OCI-LY1 (cell line): Measurements from ENCODE around the gene PDGFD.

Experiments used
- H2AFZ ChIP-seq: fragments of 200-600 bp; sonication (generic), shearing (Covaris generic); 2 replicates; pipeline ENCODE4 v1.6.0; 2014; ENCODE audit warnings: antibody characterized with exemption, mild to moderate bottlenecking, low read length
- H3F3A ChIP-seq: fragments of 200-600 bp; sonication (generic), shearing (Covaris generic); 2 replicates; pipeline ENCODE4 v1.6.0; 2014; ENCODE audit warnings: mild to moderate bottlenecking, antibody characterized with exemption, low read length, moderate library complexity; ENCODE audit not compliant: insufficient read depth
- H3K27ac ChIP-seq: fragments of 200-600 bp; sonication (generic); 2 replicates; pipeline ENCODE4 v1.5.1; 2014; ENCODE audit warnings: low read length, mixed run types, mild to moderate bottlenecking, low read depth; ENCODE audit not compliant: poor library complexity, severe bottlenecking
- H3K27me3 ChIP-seq: fragments of 200-600 bp; sonication (generic); 2 replicates; pipeline ENCODE4 v1.6.0; 2014; ENCODE audit warnings: antibody characterized with exemption, mild to moderate bottlenecking, low read length, moderate library complexity; ENCODE audit not compliant: insufficient read depth
- H3K36me3 ChIP-seq: fragments of 200-600 bp; sonication (generic); 2 replicates; pipeline ENCODE4 v1.6.1; 2014; ENCODE audit warnings: mild to moderate bottlenecking, antibody characterized with exemption, low read length, moderate library complexity, mixed read lengths; ENCODE audit not compliant: insufficient read depth
- H3K4me1 ChIP-seq: fragments of 200-600 bp; sonication (generic); 2 replicates; pipeline ENCODE4 v1.5.1; 2014; ENCODE audit warnings: mild to moderate bottlenecking, low read length, moderate library complexity; ENCODE audit not compliant: insufficient read depth, severe bottlenecking
- H3K4me2 ChIP-seq: fragments of 200-600 bp; sonication (generic), shearing (Covaris generic); 2 replicates; pipeline ENCODE4 v1.6.1; 2014; ENCODE audit warnings: low read length
- H3K4me3 ChIP-seq: fragments of 200-600 bp; sonication (generic); 2 replicates; pipeline ENCODE4 v1.5.1; 2014; ENCODE audit warnings: low read length, low read depth, mild to moderate bottlenecking, mixed read lengths; ENCODE audit not compliant: poor library complexity, severe bottlenecking
- H3K79me2 ChIP-seq: fragments of 200-600 bp; shearing (Covaris generic); 2 replicates; pipeline ENCODE4 v1.6.1; 2016; ENCODE audit warnings: mixed run types, low read length, mixed read lengths; ENCODE audit not compliant: insufficient read depth
- H3K9ac ChIP-seq: fragments of 200-600 bp; sonication (generic), shearing (Covaris generic); 2 replicates; pipeline ENCODE4 v1.6.1; 2014; ENCODE audit warnings: mild to moderate bottlenecking, low read length, mixed read lengths
- H3K9me2 ChIP-seq: fragments of 200-600 bp; sonication (generic), shearing (Covaris generic); 2 replicates; pipeline ENCODE4 v1.6.1; 2014; ENCODE audit warnings: low read depth, mild to moderate bottlenecking, low read length, mixed read lengths
- H3K9me3 ChIP-seq: fragments of 200-600 bp; shearing (Covaris generic); 2 replicates; pipeline ENCODE4 v1.6.1; 2014; ENCODE audit warnings: low read length, mixed read lengths
- H4K20me1 ChIP-seq: fragments of 200-600 bp; sonication (generic), shearing (Covaris generic); 2 replicates; pipeline ENCODE4 v1.6.0; 2016; ENCODE audit warnings: mild to moderate bottlenecking, low read length; ENCODE audit not compliant: insufficient read depth
- EZH2 ChIP-seq: fragments of 200-600 bp; sonication (generic), shearing (Covaris generic); IDR thresholded peaks from 2 replicates; pipeline ENCODE4 v1.8.0; 2017; ENCODE audit warnings: borderline replicate concordance, mixed run types, mild to moderate bottlenecking, antibody characterized with exemption, low read length, moderate library complexity, mixed read lengths
- TF ChIP-seq, protein P1 (sequence below): fragments of 200-600 bp; sonication (generic), shearing (Covaris generic); IDR thresholded peaks from 2 replicates; pipeline ENCODE4 v1.5.1; 2017; ENCODE audit warnings: mild to moderate bottlenecking, antibody characterized with exemption, low read length, moderate library complexity, mixed read lengths

Gene PDGFD

DNA sequence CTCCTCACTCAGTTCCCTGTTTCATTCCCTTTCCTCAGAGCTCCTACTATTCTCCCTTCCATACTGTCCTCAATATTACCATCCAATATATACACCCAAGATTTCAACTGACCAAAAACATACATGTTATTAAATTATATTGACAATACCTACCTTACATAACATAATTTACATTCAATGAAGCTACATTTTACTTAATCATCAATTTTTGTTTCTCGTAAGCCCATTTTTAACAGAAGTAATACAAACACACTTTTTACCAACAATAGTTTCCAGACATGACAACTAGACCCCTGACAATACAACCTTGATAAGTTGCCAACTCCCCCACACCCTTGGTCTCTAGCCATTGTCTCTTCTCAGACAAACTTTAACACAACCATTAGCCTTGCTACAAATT, 273.3 kb downstream of the PDGFD start:
- Histone ChIP-seq H3K9me2 (no peaks in the 10 kb centered on the region), H3K9ac (no peak overlapping the region), H3K27me3 (no peaks in the 10 kb centered on the region), H3K4me3 (no peak overlapping the region), H3K4me1 (peaks cover 23% of the 10 kb centered on the region), H3K4me2 (no peak overlapping the region), H4K20me1 (no peaks in the 10 kb centered on the region), H3K9me3 (no peaks in the 10 kb centered on the region), H3K36me3 (no peaks in the 10 kb centered on the region), H3F3A (no peaks in the 10 kb centered on the region), H3K27ac (no peak overlapping the region), H3K79me2 (no peaks in the 10 kb centered on the region), H2AFZ (no peak overlapping the region)
- TF ChIP-seq, protein P1, sequence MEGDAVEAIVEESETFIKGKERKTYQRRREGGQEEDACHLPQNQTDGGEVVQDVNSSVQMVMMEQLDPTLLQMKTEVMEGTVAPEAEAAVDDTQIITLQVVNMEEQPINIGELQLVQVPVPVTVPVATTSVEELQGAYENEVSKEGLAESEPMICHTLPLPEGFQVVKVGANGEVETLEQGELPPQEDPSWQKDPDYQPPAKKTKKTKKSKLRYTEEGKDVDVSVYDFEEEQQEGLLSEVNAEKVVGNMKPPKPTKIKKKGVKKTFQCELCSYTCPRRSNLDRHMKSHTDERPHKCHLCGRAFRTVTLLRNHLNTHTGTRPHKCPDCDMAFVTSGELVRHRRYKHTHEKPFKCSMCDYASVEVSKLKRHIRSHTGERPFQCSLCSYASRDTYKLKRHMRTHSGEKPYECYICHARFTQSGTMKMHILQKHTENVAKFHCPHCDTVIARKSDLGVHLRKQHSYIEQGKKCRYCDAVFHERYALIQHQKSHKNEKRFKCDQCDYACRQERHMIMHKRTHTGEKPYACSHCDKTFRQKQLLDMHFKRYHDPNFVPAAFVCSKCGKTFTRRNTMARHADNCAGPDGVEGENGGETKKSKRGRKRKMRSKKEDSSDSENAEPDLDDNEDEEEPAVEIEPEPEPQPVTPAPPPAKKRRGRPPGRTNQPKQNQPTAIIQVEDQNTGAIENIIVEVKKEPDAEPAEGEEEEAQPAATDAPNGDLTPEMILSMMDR: no peak
- TF ChIP-seq EZH2: no peak

DNA sequence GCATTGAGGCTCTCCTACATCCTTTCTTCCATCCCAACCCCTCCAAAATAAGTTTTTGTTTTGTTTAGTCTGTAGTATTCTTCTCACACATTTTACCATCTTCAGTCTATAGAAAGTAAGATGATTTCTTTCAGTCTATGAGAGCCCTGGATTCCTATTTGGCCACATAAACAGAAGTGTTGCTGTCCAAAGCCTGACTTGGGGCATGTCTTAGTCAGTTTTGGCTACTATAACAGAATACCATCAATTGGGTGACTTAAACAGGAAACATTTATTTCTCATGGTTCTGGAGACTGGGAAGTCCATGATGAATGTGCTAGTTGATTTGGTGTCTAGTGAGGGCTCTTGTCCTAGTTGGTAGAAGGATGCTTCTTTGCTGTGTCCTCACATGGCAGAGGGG, 274.3 kb downstream of the PDGFD start:
- no peaks in the 10 kb centered on the region for H3K36me3 ChIP-seq
- H3K4me2 ChIP-seq: no peak overlapping the region
- H3K27ac ChIP-seq: no peak overlapping the region
- H3K9me3 ChIP-seq: no peaks in the 10 kb centered on the region
- no peak overlapping the region for H3K9ac ChIP-seq
- H3K4me3 ChIP-seq: no peak overlapping the region
- H3K27me3 ChIP-seq: no peaks in the 10 kb centered on the region
- H3K79me2 ChIP-seq: no peaks in the 10 kb centered on the region
- no peak for TF ChIP-seq EZH2
- TF ChIP-seq, protein P1: no peak
- H3K4me1 ChIP-seq: peaks cover 15% of the 10 kb centered on the region
- H3K9me2 ChIP-seq: no peaks in the 10 kb centered on the region
- H2AFZ ChIP-seq: no peak overlapping the region
- H3F3A ChIP-seq: no peaks in the 10 kb centered on the region
- H4K20me1 ChIP-seq: no peaks in the 10 kb centered on the region

DNA sequence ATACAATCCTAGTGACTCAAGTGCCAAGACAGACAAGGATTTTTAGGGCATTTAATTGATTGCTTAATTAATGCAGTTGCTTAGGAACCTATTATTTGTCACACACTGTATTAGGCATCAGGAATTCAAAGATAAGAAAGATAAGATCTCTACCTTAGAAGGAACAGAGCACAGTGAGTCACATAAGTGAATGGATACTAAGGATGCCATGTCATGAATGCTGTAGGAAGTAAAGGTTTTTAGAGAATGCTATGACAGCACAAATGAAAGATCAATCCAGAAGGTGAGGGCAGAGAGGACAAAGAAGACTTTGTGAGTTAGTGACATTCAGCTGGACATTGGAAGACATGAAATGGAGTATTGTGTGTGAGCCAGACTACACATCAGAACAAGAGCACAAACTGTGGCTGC, 275.4 kb downstream of the PDGFD start:
- Histone ChIP-seq H3F3A (no peaks in the 10 kb centered on the region), H4K20me1 (no peaks in the 10 kb centered on the region), H3K4me3 (no peak overlapping the region), H3K4me2 (no peak overlapping the region), H3K9me2 (no peaks in the 10 kb centered on the region), H3K27me3 (no peaks in the 10 kb centered on the region), H3K9ac (no peak overlapping the region), H3K79me2 (no peaks in the 10 kb centered on the region), H3K4me1 (peaks cover 15% of the 10 kb centered on the region), H3K9me3 (no peaks in the 10 kb centered on the region), H3K27ac (no peak overlapping the region), H3K36me3 (no peaks in the 10 kb centered on the region), H2AFZ (no peak overlapping the region)
- TF ChIP-seq EZH2: no peak
- TF ChIP-seq, protein P1: no peak
